Astrocyte (in vitro differentiated cells and primary cell): ENCODE measurements around the gene SIAH2. TPM values are rescaled to one million over a fixed set of nuclear protein-coding genes. Genes with fewer than 3 reads are reported as not detected.

ENCODE experiments used
- DNase-seq: peaks from one replicate; pipeline ENCODE4 v3.0.0-alpha.2; 2010; ENCODE audit warnings: low read depth
- FAIRE-seq: peaks from 2 replicates; lab custom pipeline; 2011; peaks lifted over from hg19 to GRCh38; lab: Jason Lieb, UNC
- H2AFZ ChIP-seq: 2 replicates; pipeline ENCODE4 v1.6.0; 2012; ENCODE audit warnings: low read depth, low read length, inconsistent platforms
- H3K27ac ChIP-seq: 2 replicates; pipeline ENCODE4 v1.5.1; 2011; ENCODE audit warnings: low read depth, low read length, inconsistent platforms
- H3K27me3 ChIP-seq: 2 replicates; pipeline ENCODE4 v1.6.0; 2011; ENCODE audit warnings: low read length, inconsistent platforms; ENCODE audit not compliant: insufficient read depth
- H3K36me3 ChIP-seq: 2 replicates; pipeline ENCODE4 v1.5.1; 2011; ENCODE audit warnings: low read length, inconsistent platforms; ENCODE audit not compliant: insufficient read depth
- H3K4me1 ChIP-seq: 2 replicates; pipeline ENCODE4 v1.5.1; 2011; ENCODE audit warnings: low read length, inconsistent platforms; ENCODE audit not compliant: insufficient read depth
- H3K4me2 ChIP-seq: 2 replicates; pipeline ENCODE4 v1.6.0; 2012; ENCODE audit warnings: low read length, inconsistent platforms
- H3K4me3 ChIP-seq: 2 replicates; pipeline ENCODE4 v1.5.1; 2011; ENCODE audit warnings: low read depth, mild to moderate bottlenecking, low read length, inconsistent platforms; ENCODE audit not compliant: insufficient read depth
- H3K79me2 ChIP-seq: 2 replicates; pipeline ENCODE4 v1.6.0; 2012; ENCODE audit warnings: mild to moderate bottlenecking, low read length, inconsistent platforms; ENCODE audit not compliant: insufficient read depth
- H3K9ac ChIP-seq: 2 replicates; pipeline ENCODE4 v1.6.0; 2012; ENCODE audit warnings: mild to moderate bottlenecking, low read length, inconsistent platforms
- H3K9me3 ChIP-seq: 2 replicates; pipeline ENCODE4 v1.5.1; 2012; ENCODE audit warnings: low read depth, mild to moderate bottlenecking, low read length, inconsistent platforms; ENCODE audit not compliant: insufficient read depth
- H4K20me1 ChIP-seq: 2 replicates; pipeline ENCODE4 v1.6.0; 2012; ENCODE audit warnings: low read length, inconsistent platforms; ENCODE audit not compliant: insufficient read depth
- H3K27ac Mint-ChIP-seq: one replicate; pipeline ENCODE4 v1.8.0; 2021; ENCODE audit warnings: mild to moderate bottlenecking, mixed read lengths; ENCODE audit not compliant: unreplicated experiment
- H3K27me3 Mint-ChIP-seq: one replicate; pipeline ENCODE4 v1.8.0; 2021; ENCODE audit warnings: low read depth, mixed read lengths; ENCODE audit not compliant: unreplicated experiment
- H3K36me3 Mint-ChIP-seq: one replicate; pipeline ENCODE4 v1.8.0; 2021; ENCODE audit warnings: low read depth, mixed read lengths; ENCODE audit not compliant: unreplicated experiment
- H3K4me1 Mint-ChIP-seq: one replicate; pipeline ENCODE4 v1.8.0; 2021; ENCODE audit warnings: low read depth, mixed read lengths; ENCODE audit not compliant: unreplicated experiment
- H3K4me3 Mint-ChIP-seq: one replicate; pipeline ENCODE4 v1.8.0; 2021; ENCODE audit warnings: mild to moderate bottlenecking, moderate library complexity, mixed read lengths; ENCODE audit not compliant: unreplicated experiment
- H3K9me3 Mint-ChIP-seq: one replicate; pipeline ENCODE4 v1.8.0; 2021; ENCODE audit warnings: mild to moderate bottlenecking, mixed read lengths; ENCODE audit not compliant: unreplicated experiment
- CTCF ChIP-seq: IDR thresholded peaks from 2 replicates; pipeline ENCODE4 v1.5.1; 2011; ENCODE audit warnings: low read depth, mild to moderate bottlenecking, inconsistent platforms, low read length, moderate library complexity; ENCODE audit not compliant: insufficient read depth
- EZH2 ChIP-seq: IDR thresholded peaks from 2 replicates; pipeline ENCODE4 v1.6.1; 2012; ENCODE audit warnings: mild to moderate bottlenecking, low read length, inconsistent platforms; ENCODE audit not compliant: insufficient read depth
- total RNA-seq: library from RNA; stranded (reverse); gene quantifications from 2 replicates; pipeline ENCODE4 v1.2.1, GENCODE V29; 2021

The SIAH2 gene
- total RNA-seq, 1 donor from 2014 or later, result 39.3 TPM

GRCh38 chr3:150771600-150771999 is 8.6 kb upstream of the SIAH2 start:
- no peaks in the 10 kb centered on the region for H3K79me2 ChIP-seq
- H3K4me2 ChIP-seq, result no peak overlapping the region
- H3K4me1 Mint-ChIP-seq, result peaks cover 14% of the 10 kb centered on the region
- TF ChIP-seq CTCF (no peak), EZH2 (no peak)
- FAIRE-seq, result no peak
- H3K36me3 ChIP-seq, result no peaks in the 10 kb centered on the region
- H3K27me3 Mint-ChIP-seq, result peaks cover 2% of the 10 kb centered on the region
- peak overlapping the region; percentile 36 for H3K27ac Mint-ChIP-seq
- no peaks in the 10 kb centered on the region for H4K20me1 ChIP-seq
- H3K9me3 ChIP-seq, result no peaks in the 10 kb centered on the region
- no peaks in the 10 kb centered on the region for H3K9me3 Mint-ChIP-seq
- no peak overlapping the region for H3K27ac ChIP-seq
- H3K4me3 ChIP-seq, result no peak overlapping the region
- H2AFZ ChIP-seq, result no peak overlapping the region
- H3K27me3 ChIP-seq, result peaks cover 3% of the 10 kb centered on the region
- no peaks in the 10 kb centered on the region for H3K36me3 Mint-ChIP-seq
- no peak overlapping the region for H3K9ac ChIP-seq
- peaks cover 7% of the 10 kb centered on the region for H3K4me1 ChIP-seq
- H3K4me3 Mint-ChIP-seq, result no peak overlapping the region
- DNase-seq, result no peak

GRCh38 chr3:150770681-150771080 is 7.7 kb upstream of the SIAH2 start:
- TF ChIP-seq CTCF (no peak), EZH2 (no peak)
- Histone ChIP-seq H3K27ac (no peak overlapping the region), H2AFZ (no peak overlapping the region), H3K27me3 (peaks cover 3% of the 10 kb centered on the region), H3K9me3 (no peaks in the 10 kb centered on the region), H3K4me2 (no peak overlapping the region), H3K4me3 (no peak overlapping the region), H3K79me2 (no peaks in the 10 kb centered on the region), H3K4me1 (peaks cover 15% of the 10 kb centered on the region), H3K9ac (no peak overlapping the region), H4K20me1 (no peaks in the 10 kb centered on the region), H3K36me3 (no peaks in the 10 kb centered on the region)
- FAIRE-seq (no peak), DNase-seq (no peak)
- Mint-ChIP-seq H3K4me3 (no peak overlapping the region), H3K27ac (no peak overlapping the region), H3K36me3 (no peaks in the 10 kb centered on the region), H3K27me3 (peaks cover 2% of the 10 kb centered on the region), H3K9me3 (no peaks in the 10 kb centered on the region), H3K4me1 (peaks cover 23% of the 10 kb centered on the region)

- no peak for TF ChIP-seq CTCF
- TF ChIP-seq EZH2, result no peak
- no peak for DNase-seq
- Histone ChIP-seq H3K9me3 (no peaks in the 10 kb centered on the region), H4K20me1 (no peaks in the 10 kb centered on the region), H3K36me3 (no peaks in the 10 kb centered on the region), H3K4me2 (peak overlapping the region; percentile 58), H3K27ac (no peak overlapping the region), H3K27me3 (no peaks in the 10 kb centered on the region), H3K4me1 (peaks cover 18% of the 10 kb centered on the region), H3K9ac (no peak overlapping the region), H3K79me2 (peaks cover 7% of the 10 kb centered on the region), H2AFZ (no peak overlapping the region), H3K4me3 (no peak overlapping the region)
- Mint-ChIP-seq H3K4me3 (no peak overlapping the region), H3K27ac (peak overlapping the region; percentile 75), H3K27me3 (peaks cover 2% of the 10 kb centered on the region), H3K36me3 (no peaks in the 10 kb centered on the region), H3K9me3 (no peaks in the 10 kb centered on the region), H3K4me1 (peaks cover 33% of the 10 kb centered on the region)
- FAIRE-seq, result no peak
Observed at GRCh38 chr3:150766742-150767141, 3.8 kb upstream of the SIAH2 start.
